Stomach (tissue), 4 donors: ENCODE measurements around the gene OGFRL1.

Experiments
- EP300 ChIP-seq: sonication (generic); formaldehyde crosslinking; IDR thresholded peaks from one replicate; pipeline ENCODE4 v1.6.1; 2017; ENCODE audit warnings: antibody characterized with exemption
- POLR2A ChIP-seq, 4 donors: fragments of 450-650 bp; IDR thresholded peaks; one replicate each; pipeline ENCODE4 v1.6.1; 2016; ENCODE audit warnings: antibody characterized with exemption in 4 of 4, control low read depth in 2 of 4, mild to moderate bottlenecking in 1 of 4, moderate library complexity in 1 of 4
- POLR2AphosphoS5 ChIP-seq, 3 donors: sonication (generic); formaldehyde crosslinking; IDR thresholded peaks; one replicate each; pipeline ENCODE4 v1.6.1; 2016; ENCODE audit warnings: antibody characterized with exemption in 3 of 3
- TF ChIP-seq, protein P1 (sequence below), 7 experiments: fragments of 450-650 bp in 4 of 7; fragments of 200-600 bp in 3 of 7; sonication (generic) in 3 of 7; IDR thresholded peaks; one replicate each; pipeline ENCODE4 v1.5.1; 2016 to 2019; ENCODE audit warnings: antibody characterized with exemption in 7 of 7, control low read depth in 2 of 7, mild to moderate bottlenecking in 1 of 7

- TF ChIP-seq POLR2AphosphoS5 (IDR thresholded peaks at IDR 0.05) (no peak), POLR2A (IDR thresholded peaks at IDR 0.05) (no peak), EP300 (no peak)
- TF ChIP-seq, protein P1, sequence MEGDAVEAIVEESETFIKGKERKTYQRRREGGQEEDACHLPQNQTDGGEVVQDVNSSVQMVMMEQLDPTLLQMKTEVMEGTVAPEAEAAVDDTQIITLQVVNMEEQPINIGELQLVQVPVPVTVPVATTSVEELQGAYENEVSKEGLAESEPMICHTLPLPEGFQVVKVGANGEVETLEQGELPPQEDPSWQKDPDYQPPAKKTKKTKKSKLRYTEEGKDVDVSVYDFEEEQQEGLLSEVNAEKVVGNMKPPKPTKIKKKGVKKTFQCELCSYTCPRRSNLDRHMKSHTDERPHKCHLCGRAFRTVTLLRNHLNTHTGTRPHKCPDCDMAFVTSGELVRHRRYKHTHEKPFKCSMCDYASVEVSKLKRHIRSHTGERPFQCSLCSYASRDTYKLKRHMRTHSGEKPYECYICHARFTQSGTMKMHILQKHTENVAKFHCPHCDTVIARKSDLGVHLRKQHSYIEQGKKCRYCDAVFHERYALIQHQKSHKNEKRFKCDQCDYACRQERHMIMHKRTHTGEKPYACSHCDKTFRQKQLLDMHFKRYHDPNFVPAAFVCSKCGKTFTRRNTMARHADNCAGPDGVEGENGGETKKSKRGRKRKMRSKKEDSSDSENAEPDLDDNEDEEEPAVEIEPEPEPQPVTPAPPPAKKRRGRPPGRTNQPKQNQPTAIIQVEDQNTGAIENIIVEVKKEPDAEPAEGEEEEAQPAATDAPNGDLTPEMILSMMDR (IDR thresholded peaks at IDR 0.05), result no peak
These were observed 32.7 kb downstream of the OGFRL1 start for GRCh38 chr6:71321314-71321713.
